ENCODE measurements around the gene SLCO4C1.
A peak's percentile ranks its signal among the peaks of the same experiment; 100 is the strongest.

SLCO4C1 gene

GRCh38 chr5:102223542-102224477 lies 72.3 kb downstream of the SLCO4C1 start:
- TF ChIP-seq, protein P1, sequence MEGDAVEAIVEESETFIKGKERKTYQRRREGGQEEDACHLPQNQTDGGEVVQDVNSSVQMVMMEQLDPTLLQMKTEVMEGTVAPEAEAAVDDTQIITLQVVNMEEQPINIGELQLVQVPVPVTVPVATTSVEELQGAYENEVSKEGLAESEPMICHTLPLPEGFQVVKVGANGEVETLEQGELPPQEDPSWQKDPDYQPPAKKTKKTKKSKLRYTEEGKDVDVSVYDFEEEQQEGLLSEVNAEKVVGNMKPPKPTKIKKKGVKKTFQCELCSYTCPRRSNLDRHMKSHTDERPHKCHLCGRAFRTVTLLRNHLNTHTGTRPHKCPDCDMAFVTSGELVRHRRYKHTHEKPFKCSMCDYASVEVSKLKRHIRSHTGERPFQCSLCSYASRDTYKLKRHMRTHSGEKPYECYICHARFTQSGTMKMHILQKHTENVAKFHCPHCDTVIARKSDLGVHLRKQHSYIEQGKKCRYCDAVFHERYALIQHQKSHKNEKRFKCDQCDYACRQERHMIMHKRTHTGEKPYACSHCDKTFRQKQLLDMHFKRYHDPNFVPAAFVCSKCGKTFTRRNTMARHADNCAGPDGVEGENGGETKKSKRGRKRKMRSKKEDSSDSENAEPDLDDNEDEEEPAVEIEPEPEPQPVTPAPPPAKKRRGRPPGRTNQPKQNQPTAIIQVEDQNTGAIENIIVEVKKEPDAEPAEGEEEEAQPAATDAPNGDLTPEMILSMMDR (IDR thresholded peaks at IDR 0.05; ENCODE audit: low read depth, low read length): peak; percentile 56

DNA sequence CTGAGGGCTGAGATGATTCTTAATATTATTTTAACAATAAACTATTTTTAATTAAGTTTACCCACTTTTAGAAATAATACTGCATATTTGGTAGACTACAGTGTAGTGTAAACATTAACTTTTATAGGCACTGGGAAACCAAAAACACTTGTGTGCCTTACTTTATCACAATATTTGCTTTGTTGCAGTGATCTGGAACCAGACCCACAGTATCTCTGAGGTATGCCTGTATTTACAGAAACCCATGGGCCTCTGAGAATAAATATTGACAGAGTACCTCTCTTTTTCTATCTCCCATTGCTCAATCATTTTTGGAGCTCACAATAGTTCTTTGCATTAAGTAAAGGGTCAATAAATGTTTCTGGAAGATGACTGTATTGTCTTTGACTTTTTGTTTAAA lies 73.3 kb downstream of the SLCO4C1 start:
- no peaks in the 10 kb centered on the region for H3K27me3 ChIP-seq

More at GRCh38 chr5:102223542-102224477, 72.3 kb downstream of the SLCO4C1 start:
- H3K36me3 ChIP-seq: no peaks in the 10 kb centered on the region
- no peaks in the 10 kb centered on the region for H3K27me3 ChIP-seq
- no peak for DNase-seq
- no peaks in the 10 kb centered on the region for H3K4me1 ChIP-seq
- H3K4me3 ChIP-seq (ENCODE audit: low read depth, low read length): no peak overlapping the region
- no peaks in the 10 kb centered on the region for H3K9me3 ChIP-seq

GRCh38 chr5:102221949-102222348 lies 74.1 kb downstream of the SLCO4C1 start:
- TF ChIP-seq, protein P1 (IDR thresholded peaks at IDR 0.05; ENCODE audit: low read depth, low read length): no peak
- DNase-seq: no peak
- H3K36me3 ChIP-seq: no peaks in the 10 kb centered on the region
- no peaks in the 10 kb centered on the region for H3K27me3 ChIP-seq
- no peaks in the 10 kb centered on the region for H3K4me1 ChIP-seq
- H3K9me3 ChIP-seq: no peaks in the 10 kb centered on the region
- H3K4me3 ChIP-seq (ENCODE audit: low read depth, low read length): no peak overlapping the region

More for the DNA sequence above, 73.3 kb downstream of the SLCO4C1 start:
- H3K4me1 ChIP-seq: no peaks in the 10 kb centered on the region
- TF ChIP-seq, protein P1 (IDR thresholded peaks at IDR 0.05; ENCODE audit: low read depth, low read length): no peak
- H3K36me3 ChIP-seq: no peaks in the 10 kb centered on the region
- no peaks in the 10 kb centered on the region for H3K9me3 ChIP-seq
- no peak for DNase-seq
- no peak overlapping the region for H3K4me3 ChIP-seq (ENCODE audit: low read depth, low read length)

- TF ChIP-seq, protein P1 (IDR thresholded peaks at IDR 0.05; ENCODE audit: low read depth, low read length): no peak
- Histone ChIP-seq H3K27me3 (no peaks in the 10 kb centered on the region), H3K4me3 (ENCODE audit: low read depth, low read length) (no peak overlapping the region), H3K4me1 (no peaks in the 10 kb centered on the region), H3K36me3 (no peaks in the 10 kb centered on the region), H3K9me3 (no peaks in the 10 kb centered on the region)
- DNase-seq: no peak
Observed at GRCh38 chr5:102218159-102218558, 77.9 kb downstream of the SLCO4C1 start.

DNA sequence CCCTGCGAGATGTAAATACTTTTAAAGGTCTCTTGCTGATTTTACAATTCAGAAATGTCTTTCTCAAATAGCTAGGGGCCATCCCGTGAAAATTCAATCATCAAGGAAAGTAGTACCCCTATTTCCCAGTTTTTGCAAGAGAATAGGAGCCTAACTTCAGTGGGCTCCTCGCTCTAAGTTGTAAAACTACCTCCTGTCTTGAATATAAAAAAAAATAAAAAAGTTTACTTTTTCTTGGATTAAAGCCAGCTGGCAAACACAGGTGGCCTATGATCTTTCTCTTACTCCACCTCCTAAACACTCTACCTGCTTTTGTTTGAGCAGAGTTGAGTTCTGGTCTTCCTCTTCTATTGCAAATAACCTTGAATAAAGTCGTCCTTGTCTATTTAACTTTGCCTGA lies 79.4 kb downstream of the SLCO4C1 start:
- no peak overlapping the region for H3K4me3 ChIP-seq (ENCODE audit: low read depth, low read length)
- H3K9me3 ChIP-seq: no peaks in the 10 kb centered on the region
- H3K4me1 ChIP-seq: no peaks in the 10 kb centered on the region
- TF ChIP-seq, protein P1 (IDR thresholded peaks at IDR 0.05; ENCODE audit: low read depth, low read length): no peak
- no peaks in the 10 kb centered on the region for H3K27me3 ChIP-seq
- DNase-seq: no peak
- H3K36me3 ChIP-seq: no peaks in the 10 kb centered on the region

GRCh38 chr5:102211165-102211564 lies 84.9 kb downstream of the SLCO4C1 start:
- Histone ChIP-seq H3K27me3 (no peaks in the 10 kb centered on the region), H3K36me3 (no peaks in the 10 kb centered on the region), H3K9me3 (no peaks in the 10 kb centered on the region; the same call in 1 of the 2 replicates), H3K4me3 (ENCODE audit: low read depth, low read length) (no peak overlapping the region), H3K4me1 (no peaks in the 10 kb centered on the region)
- TF ChIP-seq, protein P1 (IDR thresholded peaks at IDR 0.05; ENCODE audit: low read depth, low read length): no peak
- no peak for DNase-seq
